Panc1 (cell line): ENCODE results near the gene NPEPL1.

ENCODE experiments used
- CTCF ChIP-seq: fragments of 450-650 bp; IDR thresholded peaks from 2 replicates; pipeline ENCODE4 v1.5.1; 2017; ENCODE audit warnings: mild to moderate bottlenecking
- POLR2AphosphoS5 ChIP-seq: IDR thresholded peaks from 2 replicates; pipeline ENCODE4 v1.6.1; 2012; ENCODE audit warnings: mild to moderate bottlenecking, low read depth, low read length, moderate library complexity

- TF ChIP-seq CTCF (no peak), POLR2AphosphoS5 (no peak)
These were observed 35.8 kb upstream of the NPEPL1 start for GRCh38 chr20:58656831-58657230.
